Suprapubic skin (tissue), 4 donors: ENCODE results near the gene RPTOR.

Source experiments
- CTCF ChIP-seq, 2 donors: fragments of 200-600 bp in 1 of 2; fragments of 450-650 bp in 1 of 2; sonication (generic) in 1 of 2; IDR thresholded peaks; one replicate each; pipeline ENCODE4 v1.5.1; 2016 to 2019; ENCODE audit warnings: antibody characterized with exemption in 2 of 2, mild to moderate bottlenecking in 1 of 2, moderate library complexity in 1 of 2
- EP300 ChIP-seq: sonication (generic); formaldehyde crosslinking; IDR thresholded peaks from one replicate; pipeline ENCODE4 v1.6.1; 2017; ENCODE audit warnings: antibody characterized with exemption
- POLR2A ChIP-seq, 2 donors: fragments of 450-650 bp; IDR thresholded peaks; one replicate each; pipeline ENCODE4 v1.6.1; 2017; ENCODE audit warnings: antibody characterized with exemption in 2 of 2, mild to moderate bottlenecking in 2 of 2, moderate library complexity in 2 of 2
- POLR2AphosphoS5 ChIP-seq, 3 donors: sonication (generic); formaldehyde crosslinking; IDR thresholded peaks; one replicate each; pipeline ENCODE4 v1.6.1; 2017; ENCODE audit warnings: antibody characterized with exemption in 3 of 3

- no peak for TF ChIP-seq POLR2A (IDR thresholded peaks at IDR 0.05)
- no peak for TF ChIP-seq CTCF (IDR thresholded peaks at IDR 0.05)
- TF ChIP-seq POLR2AphosphoS5 (IDR thresholded peaks at IDR 0.05), result no peak
- TF ChIP-seq EP300, result no peak
Observed at GRCh38 chr17:80523956-80524712, 20.5 kb upstream of the RPTOR start.
